Fibroblast of lung (primary cell): ENCODE measurements around the gene ZDHHC11.
"Not testable (repeated sequence)": the region's sequence is repeated elsewhere in the genome, so short reads cannot be mapped to it uniquely, and the experiment has no call there.

ENCODE experiments used
- EZH2 ChIP-seq: IDR thresholded peaks from 2 replicates; pipeline ENCODE4 v1.5.1; 2012; ENCODE audit warnings: low read length, control low read depth, mild to moderate bottlenecking; ENCODE audit errors: missing control alignments
- TF ChIP-seq, protein P1 (sequence below), 2 donors: IDR thresholded peaks in 1 of 2; conservative IDR thresholded peaks in 1 of 2; 1 replicate in 1 of 2; 2 replicates in 1 of 2; pipeline ENCODE4 v1.5.1; 2011 to 2012; ENCODE audit warnings: low read length in 2 of 2, control low read depth in 1 of 2, inconsistent platforms in 1 of 2, low read depth in 1 of 2, mild to moderate bottlenecking in 1 of 2

DNA sequence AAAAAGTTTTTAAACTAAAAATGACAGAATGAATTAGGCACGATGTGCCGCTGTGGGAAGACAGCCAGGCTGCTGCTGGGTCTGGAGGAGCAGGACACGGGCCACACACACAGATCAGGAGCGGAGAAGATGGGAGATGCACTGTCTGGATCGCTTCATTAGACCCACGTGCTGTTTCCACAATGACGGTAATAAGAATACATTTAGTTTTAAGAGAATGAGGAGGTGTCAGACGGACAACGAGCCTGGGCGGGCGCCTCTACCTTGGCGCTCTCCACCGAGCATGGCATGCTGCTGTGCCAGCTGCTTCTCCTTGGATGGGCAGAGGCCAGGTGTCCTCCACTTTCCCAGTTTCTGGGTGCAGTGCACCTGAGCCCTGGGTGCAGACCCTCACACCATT, 77.9 kb downstream of the ZDHHC11 start:
- TF ChIP-seq, protein P1, sequence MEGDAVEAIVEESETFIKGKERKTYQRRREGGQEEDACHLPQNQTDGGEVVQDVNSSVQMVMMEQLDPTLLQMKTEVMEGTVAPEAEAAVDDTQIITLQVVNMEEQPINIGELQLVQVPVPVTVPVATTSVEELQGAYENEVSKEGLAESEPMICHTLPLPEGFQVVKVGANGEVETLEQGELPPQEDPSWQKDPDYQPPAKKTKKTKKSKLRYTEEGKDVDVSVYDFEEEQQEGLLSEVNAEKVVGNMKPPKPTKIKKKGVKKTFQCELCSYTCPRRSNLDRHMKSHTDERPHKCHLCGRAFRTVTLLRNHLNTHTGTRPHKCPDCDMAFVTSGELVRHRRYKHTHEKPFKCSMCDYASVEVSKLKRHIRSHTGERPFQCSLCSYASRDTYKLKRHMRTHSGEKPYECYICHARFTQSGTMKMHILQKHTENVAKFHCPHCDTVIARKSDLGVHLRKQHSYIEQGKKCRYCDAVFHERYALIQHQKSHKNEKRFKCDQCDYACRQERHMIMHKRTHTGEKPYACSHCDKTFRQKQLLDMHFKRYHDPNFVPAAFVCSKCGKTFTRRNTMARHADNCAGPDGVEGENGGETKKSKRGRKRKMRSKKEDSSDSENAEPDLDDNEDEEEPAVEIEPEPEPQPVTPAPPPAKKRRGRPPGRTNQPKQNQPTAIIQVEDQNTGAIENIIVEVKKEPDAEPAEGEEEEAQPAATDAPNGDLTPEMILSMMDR (conservative IDR thresholded peaks at IDR 0.05 in 1 of 2, IDR thresholded peaks at IDR 0.05 in 1 of 2; ENCODE audit: low read depth in 1 of 2, low read length in 2 of 2) = not testable (repeated sequence)
- TF ChIP-seq EZH2 = not testable (repeated sequence)
